OCI-LY3 (cell line): ENCODE results near the gene SHISA8.
A peak's percentile ranks its signal among the peaks of the same experiment; 100 is the strongest.

Source experiments
- H2AFZ ChIP-seq: fragments of 200-600, 300-600 bp; shearing (Covaris generic); 2 replicates; pipeline ENCODE4 v1.6.0; 2014; ENCODE audit warnings: antibody characterized with exemption, low read depth, low read length
- H3K27ac ChIP-seq: fragments of 200-600, 300-600 bp; sonication (generic); 2 replicates; pipeline ENCODE4 v1.5.1; 2014; ENCODE audit warnings: mild to moderate bottlenecking, low read length, moderate library complexity, mixed read lengths
- H3K27me3 ChIP-seq: fragments of 200-600, 300-600 bp; sonication (generic); 2 replicates; pipeline ENCODE4 v1.6.1; 2014; ENCODE audit warnings: low read depth, low read length, mixed read lengths
- H3K36me3 ChIP-seq: fragments of 200-600, 300-600 bp; sonication (generic); replicated peaks from 2 replicates; pipeline ENCODE3; 2014; ENCODE audit warnings: low read depth, low read length, mixed read lengths
- H3K4me1 ChIP-seq: fragments of 300-600, 200-600 bp; sonication (generic); 2 replicates; pipeline ENCODE4 v1.6.1; 2014; ENCODE audit warnings: low read length, mixed read lengths
- H3K4me2 ChIP-seq: fragments of 200-600, 300-600 bp; sonication (generic); 2 replicates; pipeline ENCODE4 v1.6.1; 2014; ENCODE audit warnings: low read length, mixed read lengths
- H3K4me3 ChIP-seq: fragments of 300-600, 200-600 bp; sonication (generic); 2 replicates; pipeline ENCODE4 v1.5.1; 2014; ENCODE audit warnings: antibody characterized with exemption, mild to moderate bottlenecking, low read length, moderate library complexity
- H3K79me2 ChIP-seq: fragments of 300-600, 200-600 bp; shearing (Covaris generic); 2 replicates; pipeline ENCODE4 v1.6.1; 2014; ENCODE audit warnings: mild to moderate bottlenecking, low read length, mixed read lengths
- H3K9ac ChIP-seq: fragments of 300-600, 200-600 bp; shearing (Covaris generic); 2 replicates; pipeline ENCODE4 v1.6.0; 2014; ENCODE audit warnings: mild to moderate bottlenecking, low read length, moderate library complexity
- H3K9me3 ChIP-seq: fragments of 200-600, 300-600 bp; shearing (Covaris generic); 2 replicates; pipeline ENCODE4 v1.6.1; 2014; ENCODE audit warnings: low read length, mixed read lengths; ENCODE audit not compliant: insufficient read depth
- H4K20me1 ChIP-seq: fragments of 200-600, 300-600 bp; sonication (generic); 2 replicates; pipeline ENCODE4 v1.6.1; 2016; ENCODE audit warnings: low read length, mixed read lengths; ENCODE audit not compliant: insufficient read depth
- EZH2phosphoT487 ChIP-seq: fragments of 200-600 bp; shearing (Covaris generic); IDR thresholded peaks from 2 replicates; pipeline ENCODE4 v1.6.1; 2018; ENCODE audit warnings: antibody characterized with exemption, mixed run types, low read depth
- TF ChIP-seq, protein P1 (sequence below): fragments of 200-600, 300-600 bp; sonication (generic); IDR thresholded peaks from 2 replicates; pipeline ENCODE4 v1.5.1; 2014; ENCODE audit warnings: antibody characterized with exemption, low read length, low read depth

Gene SHISA8

DNA sequence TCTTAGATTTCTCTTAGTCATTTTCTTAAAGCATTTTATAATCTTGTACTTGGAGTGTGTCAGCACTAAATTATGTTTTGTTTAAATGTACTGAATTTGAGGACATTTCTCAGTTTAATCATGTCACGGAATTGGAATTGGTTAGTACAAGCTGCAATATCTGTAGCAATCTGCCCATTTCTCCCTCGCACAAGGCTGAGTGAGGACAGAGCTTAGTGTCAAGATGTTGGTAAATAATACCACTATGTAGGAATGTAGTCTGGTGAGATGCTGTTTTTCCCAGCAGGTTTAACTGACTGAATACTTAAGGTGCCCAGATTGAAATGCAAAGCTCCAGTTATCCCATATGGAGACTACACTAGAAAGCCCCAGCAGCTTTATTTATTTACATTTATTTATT, 51.4 kb downstream of the SHISA8 start:
- peak overlapping the region; percentile 76; the same call in 1 of the 2 replicates for H3K27ac ChIP-seq
- H3K4me1 ChIP-seq, result peaks cover 30% of the 10 kb centered on the region
- H3K79me2 ChIP-seq, result peaks cover 96% of the 10 kb centered on the region
- peaks cover 48% of the 10 kb centered on the region for H3K36me3 ChIP-seq
- no peak for TF ChIP-seq EZH2phosphoT487
- TF ChIP-seq, protein P1, sequence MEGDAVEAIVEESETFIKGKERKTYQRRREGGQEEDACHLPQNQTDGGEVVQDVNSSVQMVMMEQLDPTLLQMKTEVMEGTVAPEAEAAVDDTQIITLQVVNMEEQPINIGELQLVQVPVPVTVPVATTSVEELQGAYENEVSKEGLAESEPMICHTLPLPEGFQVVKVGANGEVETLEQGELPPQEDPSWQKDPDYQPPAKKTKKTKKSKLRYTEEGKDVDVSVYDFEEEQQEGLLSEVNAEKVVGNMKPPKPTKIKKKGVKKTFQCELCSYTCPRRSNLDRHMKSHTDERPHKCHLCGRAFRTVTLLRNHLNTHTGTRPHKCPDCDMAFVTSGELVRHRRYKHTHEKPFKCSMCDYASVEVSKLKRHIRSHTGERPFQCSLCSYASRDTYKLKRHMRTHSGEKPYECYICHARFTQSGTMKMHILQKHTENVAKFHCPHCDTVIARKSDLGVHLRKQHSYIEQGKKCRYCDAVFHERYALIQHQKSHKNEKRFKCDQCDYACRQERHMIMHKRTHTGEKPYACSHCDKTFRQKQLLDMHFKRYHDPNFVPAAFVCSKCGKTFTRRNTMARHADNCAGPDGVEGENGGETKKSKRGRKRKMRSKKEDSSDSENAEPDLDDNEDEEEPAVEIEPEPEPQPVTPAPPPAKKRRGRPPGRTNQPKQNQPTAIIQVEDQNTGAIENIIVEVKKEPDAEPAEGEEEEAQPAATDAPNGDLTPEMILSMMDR, result no peak
- H3K9ac ChIP-seq, result no peak overlapping the region
- H2AFZ ChIP-seq, result no peak overlapping the region
- H3K9me3 ChIP-seq, result no peaks in the 10 kb centered on the region
- peaks cover 92% of the 10 kb centered on the region for H4K20me1 ChIP-seq
- H3K27me3 ChIP-seq, result no peaks in the 10 kb centered on the region
- H3K4me2 ChIP-seq, result no peak overlapping the region
- H3K4me3 ChIP-seq, result no peak overlapping the region

DNA sequence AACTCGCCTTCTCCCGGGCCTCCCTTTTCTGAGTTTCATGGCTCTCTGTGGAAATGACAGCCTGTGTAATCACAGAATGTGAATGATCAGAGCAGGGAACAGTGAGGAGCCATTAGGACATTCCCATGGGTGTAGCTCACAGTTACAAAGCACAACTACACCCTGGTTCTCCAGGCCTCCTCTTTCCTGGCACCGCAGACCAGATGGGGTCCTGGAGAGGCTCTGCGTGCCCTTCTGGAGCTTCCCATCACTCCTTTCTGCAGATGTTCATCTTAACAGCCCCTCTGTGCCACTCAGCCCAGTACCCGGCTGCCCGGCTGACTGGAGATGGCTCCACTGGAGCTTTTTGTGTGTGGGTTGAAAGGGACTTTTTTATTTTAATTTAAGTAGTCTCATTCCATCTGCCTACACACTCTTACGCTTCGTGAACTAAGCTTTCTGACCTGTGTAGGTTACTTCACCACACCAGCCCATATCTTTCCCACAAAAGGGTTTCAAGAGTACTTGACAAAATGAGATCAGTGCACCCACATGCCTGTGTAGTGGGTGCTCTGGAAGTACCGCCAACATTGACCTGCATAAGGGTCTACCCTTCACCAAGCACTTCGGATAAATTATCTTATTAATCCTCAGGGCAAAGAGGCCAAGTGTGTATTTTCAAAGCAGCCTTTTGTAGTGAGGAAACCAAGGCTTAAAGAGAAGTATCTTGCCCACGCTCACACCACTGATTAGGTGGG, 52.2 kb downstream of the SHISA8 start:
- H3K79me2 ChIP-seq, result peaks cover 96% of the 10 kb centered on the region
- H3K4me2 ChIP-seq, result peak overlapping the region; percentile 54

DNA sequence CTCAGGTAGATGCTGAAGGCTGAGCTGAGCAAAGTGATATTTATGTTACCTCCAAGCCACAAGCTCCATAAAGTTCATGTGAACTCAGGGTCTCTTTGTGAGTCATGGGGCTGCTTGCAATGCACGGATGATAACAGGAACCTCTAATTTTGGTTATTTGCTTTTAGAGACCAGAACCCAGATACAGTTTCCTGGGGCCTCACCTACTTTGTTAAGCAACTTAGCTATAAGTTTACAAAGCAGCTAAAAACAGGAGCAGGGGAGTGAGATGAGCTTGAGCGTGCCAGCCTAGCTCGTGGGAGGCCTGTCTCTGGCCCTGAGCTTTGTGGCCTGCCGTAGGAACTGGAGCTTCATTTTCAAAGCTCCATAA, 52.7 kb downstream of the SHISA8 start:
- TF ChIP-seq, protein P1, result no peak
- no peak for TF ChIP-seq EZH2phosphoT487
- Histone ChIP-seq H3K27ac (peak overlapping the region; percentile 76), H2AFZ (no peak overlapping the region), H4K20me1 (peaks cover 94% of the 10 kb centered on the region), H3K9me3 (no peaks in the 10 kb centered on the region), H3K27me3 (no peaks in the 10 kb centered on the region), H3K9ac (peak overlapping the region; percentile 13), H3K36me3 (peaks cover 48% of the 10 kb centered on the region), H3K4me3 (peak overlapping the region; percentile 20), H3K79me2 (peaks cover 98% of the 10 kb centered on the region), H3K4me2 (peak overlapping the region; percentile 54), H3K4me1 (peaks cover 30% of the 10 kb centered on the region)

More for the DNA sequence above, 52.2 kb downstream of the SHISA8 start:
- TF ChIP-seq, protein P1, result no peak
- TF ChIP-seq EZH2phosphoT487, result no peak
- Histone ChIP-seq H4K20me1 (peaks cover 92% of the 10 kb centered on the region), H3K27me3 (no peaks in the 10 kb centered on the region), H3K36me3 (peaks cover 46% of the 10 kb centered on the region), H3K27ac (peak overlapping the region; percentile 76), H3K4me3 (peak overlapping the region; percentile 20), H2AFZ (no peak overlapping the region), H3K9ac (peak overlapping the region; percentile 13), H3K4me1 (peaks cover 30% of the 10 kb centered on the region), H3K9me3 (no peaks in the 10 kb centered on the region)
